Endothelial cell of umbilical vein (primary cell): ENCODE data around the gene PPM1E.

Experiments
- CTCF ChIP-seq, 2 donors: IDR thresholded peaks; 1 replicate in 1 of 2; 2 replicates in 1 of 2; pipeline ENCODE4 v1.5.1; 2011; ENCODE audit warnings: low read length in 2 of 2, mild to moderate bottlenecking in 2 of 2, moderate library complexity in 2 of 2, control low read depth in 1 of 2, inconsistent platforms in 1 of 2, low read depth in 1 of 2; ENCODE audit not compliant: insufficient read depth in 1 of 2; ENCODE audit errors: extremely low read depth in 1 of 2
- EZH2 ChIP-seq: IDR thresholded peaks from 2 replicates; pipeline ENCODE4 v1.6.1; 2012; ENCODE audit warnings: borderline replicate concordance, low read depth, mild to moderate bottlenecking, moderate library complexity, low read length, inconsistent platforms; ENCODE audit not compliant: severe bottlenecking
- MAX ChIP-seq: IDR thresholded peaks from 2 replicates; pipeline ENCODE4 v1.6.1; 2011; ENCODE audit not compliant: insufficient read depth, insufficient read length
- POLR2A ChIP-seq: IDR thresholded peaks from 2 replicates; pipeline ENCODE4 v1.6.1; 2012; ENCODE audit warnings: low read depth, mild to moderate bottlenecking, control low read depth, low read length
- POLR2AphosphoS5 ChIP-seq: IDR thresholded peaks from 2 replicates; pipeline ENCODE4 v1.6.1; 2012; ENCODE audit warnings: low read depth, mild to moderate bottlenecking, control low read depth, low read length, moderate library complexity; ENCODE audit not compliant: insufficient read depth

- TF ChIP-seq POLR2A (no peak), CTCF (IDR thresholded peaks at IDR 0.05; ENCODE audit: extremely low read depth in 1 of 2, insufficient read depth in 1 of 2, low read depth in 1 of 2, low read length in 2 of 2) (no peak), POLR2AphosphoS5 (no peak), EZH2 (no peak), MAX (no peak)
Observed at GRCh38 chr17:58875261-58875660, 119.6 kb downstream of the PPM1E start.
